Endothelial cell of coronary artery (primary cell): Measurements from ENCODE around the gene RABEP2. TPM values are rescaled to one million over a fixed set of nuclear protein-coding genes. Genes with fewer than 3 reads are reported as not detected.

Source experiments
- total RNA-seq: library from RNA; depleted of rRNA; stranded (reverse); fragments of >200 nt; gene quantifications from 2 replicates; pipeline ENCODE4 v1.2.3, GENCODE V29; 2014

Gene RABEP2, protein sequence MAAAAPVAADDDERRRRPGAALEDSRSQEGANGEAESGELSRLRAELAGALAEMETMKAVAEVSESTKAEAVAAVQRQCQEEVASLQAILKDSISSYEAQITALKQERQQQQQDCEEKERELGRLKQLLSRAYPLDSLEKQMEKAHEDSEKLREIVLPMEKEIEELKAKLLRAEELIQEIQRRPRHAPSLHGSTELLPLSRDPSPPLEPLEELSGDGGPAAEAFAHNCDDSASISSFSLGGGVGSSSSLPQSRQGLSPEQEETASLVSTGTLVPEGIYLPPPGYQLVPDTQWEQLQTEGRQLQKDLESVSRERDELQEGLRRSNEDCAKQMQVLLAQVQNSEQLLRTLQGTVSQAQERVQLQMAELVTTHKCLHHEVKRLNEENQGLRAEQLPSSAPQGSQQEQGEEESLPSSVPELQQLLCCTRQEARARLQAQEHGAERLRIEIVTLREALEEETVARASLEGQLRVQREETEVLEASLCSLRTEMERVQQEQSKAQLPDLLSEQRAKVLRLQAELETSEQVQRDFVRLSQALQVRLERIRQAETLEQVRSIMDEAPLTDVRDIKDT
- total RNA-seq: 44.0 and 48.0 TPM in 2 replicates

DNA sequence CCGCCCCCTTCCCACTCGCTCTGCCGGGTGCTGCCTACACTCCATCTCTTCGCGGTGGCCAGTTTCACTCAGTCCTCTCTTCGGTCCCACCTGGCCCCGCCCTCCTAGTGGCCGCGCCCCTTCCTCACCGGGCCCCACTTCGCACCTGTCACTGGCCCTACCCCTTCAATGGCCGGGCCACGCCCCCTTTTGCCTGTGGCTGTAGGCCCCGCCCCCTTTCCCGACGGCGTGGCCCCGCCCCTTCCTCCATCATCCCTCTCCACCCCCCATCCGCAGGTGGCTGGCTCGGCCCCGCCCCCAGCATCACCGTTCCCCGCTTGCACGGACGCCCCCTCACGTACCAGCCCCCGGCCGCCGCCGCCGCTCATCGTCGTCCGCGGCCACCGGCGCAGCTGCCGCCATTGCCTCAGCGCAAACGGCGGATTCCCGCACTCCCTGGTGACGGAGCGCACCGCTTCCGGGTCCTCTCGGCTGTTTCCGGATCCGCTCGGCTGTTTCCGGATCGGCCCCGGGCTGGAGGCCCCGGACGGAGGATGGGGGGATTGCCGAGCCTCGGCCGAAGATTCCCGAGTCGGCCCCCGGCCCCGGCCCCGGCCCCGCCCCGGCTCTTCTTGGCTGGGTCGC is at the start of gene RABEP2:
Gene RABEP2, minus strand, starts transcription at position 477 of the 624 bp plus-strand sequence. Its CDS starts 75 bp downstream, at position 402.

DNA sequence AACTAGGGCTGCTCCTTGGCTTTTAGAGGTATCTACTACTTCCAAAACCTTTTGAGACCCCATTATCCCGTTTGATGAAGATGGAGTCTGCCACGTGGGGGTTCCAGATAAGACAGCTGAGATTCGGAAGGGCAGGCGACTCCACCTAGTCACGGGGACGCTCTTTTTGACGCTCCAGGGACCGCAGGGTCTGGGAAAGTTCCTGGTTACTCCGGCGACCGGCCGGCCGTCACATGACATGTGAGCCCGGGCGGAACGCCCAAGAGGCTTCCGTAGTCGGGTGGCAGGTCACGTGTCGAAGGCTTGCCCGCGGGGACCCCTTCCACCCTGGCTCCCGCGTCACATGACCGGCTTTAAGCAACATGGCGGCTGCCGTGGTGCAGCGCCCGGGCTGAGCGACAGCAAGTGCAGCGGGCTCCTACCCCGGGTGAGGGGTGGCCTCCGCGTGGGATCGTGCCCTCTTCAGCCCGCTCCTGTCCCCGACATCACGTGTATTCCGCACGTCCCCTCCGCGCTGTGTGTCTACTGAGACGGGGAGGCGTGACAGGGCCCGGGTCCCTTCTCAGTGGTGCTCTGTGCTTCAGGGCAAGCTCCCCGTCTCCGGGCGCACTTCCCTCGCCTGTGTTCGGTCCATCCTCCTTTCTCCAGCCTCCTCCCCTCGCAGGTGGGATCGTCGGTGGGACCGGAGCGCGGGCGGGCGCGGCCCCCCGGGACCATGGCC is 49.6 kb upstream of the RABEP2 start, which contains the start of gene SPNS1:
Gene SPNS1, plus strand, starts transcription at position 342 of the 721 bp plus-strand sequence. Its CDS starts 374 bp downstream, at position 716.

DNA sequence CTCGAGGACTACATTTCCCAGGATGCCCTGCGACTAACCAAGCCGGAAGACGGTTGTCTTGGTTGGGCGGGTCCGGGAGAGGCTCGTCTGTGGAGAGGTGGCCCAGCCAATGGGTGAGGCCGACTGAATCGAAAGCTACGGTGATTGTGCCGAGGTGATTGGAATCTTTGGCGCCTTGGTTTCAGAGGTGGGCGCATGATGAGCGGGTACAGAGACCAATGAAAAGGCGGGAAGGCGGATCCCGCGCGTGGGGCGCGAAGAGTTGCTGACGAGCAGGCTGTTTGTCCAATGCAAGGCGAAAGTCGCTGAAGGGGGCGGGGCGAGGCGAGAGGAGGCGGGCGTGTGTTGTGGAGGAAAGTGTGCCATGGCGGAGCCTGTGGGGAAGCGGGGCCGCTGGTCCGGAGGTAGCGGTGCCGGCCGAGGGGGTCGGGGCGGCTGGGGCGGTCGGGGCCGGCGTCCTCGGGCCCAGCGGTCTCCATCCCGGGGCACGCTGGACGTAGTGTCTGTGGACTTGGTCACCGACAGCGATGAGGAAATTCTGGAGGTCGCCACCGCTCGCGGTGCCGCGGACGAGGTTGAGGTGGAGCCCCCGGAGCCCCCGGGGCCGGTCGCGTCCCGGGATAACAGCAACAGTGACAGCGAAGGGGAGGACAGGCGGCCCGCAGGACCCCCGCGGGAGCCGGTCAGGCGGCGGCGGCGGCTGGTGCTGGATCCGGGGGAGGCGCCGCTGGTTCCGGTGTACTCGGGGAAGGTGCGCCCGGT is 25.8 kb upstream of the RABEP2 start, which contains the start of gene NFATC2IP:
Gene NFATC2IP, plus strand, starts transcription at position 290 of the 762 bp plus-strand sequence. Its CDS starts 75 bp downstream, at position 365.

DNA sequence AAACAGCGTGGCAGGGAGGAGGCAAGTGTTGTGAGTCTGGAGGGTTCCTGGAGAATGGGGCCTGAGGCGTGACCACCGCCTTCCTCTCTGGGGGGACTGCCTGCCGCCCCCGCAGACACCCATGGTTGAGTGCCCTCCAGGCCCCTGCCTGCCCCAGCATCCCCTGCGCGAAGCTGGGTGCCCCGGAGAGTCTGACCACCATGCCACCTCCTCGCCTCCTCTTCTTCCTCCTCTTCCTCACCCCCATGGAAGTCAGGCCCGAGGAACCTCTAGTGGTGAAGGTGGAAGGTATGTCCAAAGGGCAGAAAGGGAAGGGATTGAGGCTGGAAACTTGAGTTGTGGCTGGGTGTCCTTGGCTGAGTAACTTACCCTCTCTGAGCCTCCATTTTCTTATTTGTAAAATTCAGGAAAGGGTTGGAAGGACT is 6.8 kb upstream of the RABEP2 start, which contains the start of gene CD19:
Gene CD19, plus strand, starts transcription at position 171 of the 425 bp plus-strand sequence. Its CDS starts 30 bp downstream, at position 201.

DNA sequence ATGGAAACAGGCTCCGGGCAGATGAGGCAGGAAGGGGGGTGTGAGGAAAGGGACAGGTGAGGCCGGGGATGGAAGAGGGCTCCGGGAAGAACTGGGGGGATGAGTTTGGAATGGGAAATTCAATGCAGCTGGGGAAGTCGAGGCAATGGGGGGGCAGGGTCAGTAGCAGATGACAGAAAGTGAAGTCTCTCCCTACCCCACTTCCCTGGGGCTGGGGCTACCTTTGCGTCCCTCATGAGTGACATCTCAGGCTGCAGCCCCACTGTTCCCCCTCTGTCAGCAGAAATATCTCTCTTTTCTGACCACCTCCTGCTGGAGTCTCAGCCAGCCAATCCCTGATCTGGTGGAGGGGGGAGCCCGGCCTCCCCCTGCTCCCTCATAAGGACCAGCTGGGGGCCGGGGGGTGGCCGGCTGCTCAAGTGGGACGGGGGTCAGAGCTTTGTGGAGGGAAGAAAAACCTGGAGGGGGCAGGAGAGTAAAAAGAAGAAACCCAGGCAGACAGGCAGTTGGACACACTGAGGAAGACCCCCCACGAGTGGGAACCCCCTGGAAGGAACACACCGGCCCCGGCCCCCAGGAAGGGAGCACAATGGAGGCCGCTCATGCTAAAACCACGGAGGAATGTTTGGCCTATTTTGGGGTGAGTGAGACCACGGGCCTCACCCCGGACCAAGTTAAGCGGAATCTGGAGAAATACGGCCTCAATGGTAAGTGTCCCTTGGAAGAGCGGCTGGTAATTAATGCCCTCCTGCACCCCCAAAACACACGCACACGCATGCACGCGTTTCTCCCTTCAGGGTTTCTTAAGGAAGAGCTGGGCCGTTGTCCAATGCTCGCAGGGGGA is 46.7 kb downstream of the RABEP2 start, which contains the start of gene ATP2A1:
Gene ATP2A1, plus strand, starts transcription at position 406 of the 844 bp plus-strand sequence. Its CDS starts 184 bp downstream, at position 590.

Other genes starting within 250 kb of the RABEP2 start
- 326 and 411 TPM in 2 replicates for gene EIF3C, start 213.8 kb downstream of the RABEP2 start, total RNA-seq
- gene NPIPB9, start 173.5 kb downstream of the RABEP2 start, total RNA-seq: 1.9 and 3.5 TPM in 2 replicates
- 26.7 and 39.5 TPM in 2 replicates for gene ATXN2L, start 102.2 kb downstream of the RABEP2 start, total RNA-seq
- gene TUFM, start 78.9 kb downstream of the RABEP2 start, total RNA-seq: 148 and 160 TPM in 2 replicates
- gene SH2B1, start 61.4 kb downstream of the RABEP2 start, total RNA-seq: 7.3 and 13.4 TPM in 2 replicates
- gene ATP2A1, start 46.8 kb downstream of the RABEP2 start, total RNA-seq: 0.09 and 0.56 TPM in 2 replicates
- not detected in 2 replicates for gene CD19, start 6.7 kb upstream of the RABEP2 start, total RNA-seq
- gene NFATC2IP, start 25.7 kb upstream of the RABEP2 start, total RNA-seq: 17.5 and 19.9 TPM in 2 replicates
- gene SPNS1, start 49.5 kb upstream of the RABEP2 start, total RNA-seq: 26.7 and 29.6 TPM in 2 replicates
- 0.36 and 0.56 TPM in 2 replicates for gene LAT, start 59.8 kb upstream of the RABEP2 start, total RNA-seq